Epidermal melanocyte (primary cell): ENCODE data around the gene OVOL3.
"Not testable (repeated sequence)": the region's sequence is repeated elsewhere in the genome, so short reads cannot be mapped to it uniquely, and the experiment has no call there.

Experiments
- DNase-seq: peaks from one replicate; pipeline ENCODE4 v3.0.0; 2011; ENCODE audit warnings: low spot score; ENCODE audit not compliant: insufficient read length

OVOL3 gene

DNA sequence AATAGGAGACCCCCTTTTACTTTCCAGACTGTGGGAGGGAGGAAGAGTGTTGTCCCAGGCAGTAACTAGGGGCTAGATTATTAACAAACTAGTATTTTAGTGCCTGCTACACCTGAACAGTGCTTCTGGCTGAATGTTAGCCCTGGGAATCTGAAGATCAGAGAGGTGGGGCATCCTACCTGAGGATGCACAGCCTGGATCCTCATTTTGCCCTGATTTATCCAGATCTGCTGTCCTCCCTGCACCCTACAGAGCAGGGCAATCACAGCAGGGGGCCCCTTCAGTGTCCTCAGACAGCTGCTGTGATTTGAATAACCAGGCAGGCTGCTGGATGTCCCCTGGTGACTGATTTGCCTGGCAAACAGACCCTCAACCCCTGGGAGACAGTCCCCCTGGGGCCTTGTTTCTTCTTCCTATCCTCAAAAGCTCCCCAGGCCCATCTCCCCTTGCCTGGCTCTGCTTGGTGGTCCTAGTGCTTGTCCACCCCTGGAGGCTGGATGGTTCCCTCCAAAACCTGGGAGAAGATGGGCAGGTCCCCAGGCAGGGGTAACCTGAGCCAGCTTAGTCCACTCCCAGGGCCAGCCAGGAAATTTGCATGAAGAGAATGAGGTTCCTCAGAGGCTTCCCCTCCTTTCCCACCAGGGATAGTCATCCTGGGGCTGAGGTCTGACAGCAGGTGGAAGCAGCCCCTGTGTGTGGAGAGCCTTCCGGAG lies at the start of gene OVOL3:
Gene OVOL3, plus strand, starts transcription at position 657 of the 713 bp plus-strand sequence. CDS start 60 bp downstream, outside the sequence.
- DNase-seq, result no peak

DNA sequence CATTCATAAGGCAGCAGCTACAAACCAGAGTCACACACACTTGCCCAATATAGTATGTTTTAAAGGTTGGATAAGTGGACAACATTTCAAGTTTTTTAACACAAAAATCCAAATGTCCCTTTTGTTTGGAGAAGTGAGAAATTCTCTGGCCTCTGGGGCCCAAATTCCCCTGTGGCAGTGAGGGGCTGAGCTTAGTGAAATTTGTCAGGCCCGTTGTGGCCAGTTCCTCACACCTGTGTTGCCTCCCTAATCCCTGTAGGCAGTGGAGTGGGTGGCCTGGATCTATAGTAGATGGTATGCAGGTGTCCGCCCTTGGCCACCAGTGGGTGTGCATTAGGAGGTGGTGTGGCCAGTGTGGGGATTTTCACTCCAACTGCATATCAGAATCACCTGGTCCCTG lies 49.6 kb upstream of the OVOL3 start:
- no peak for DNase-seq

DNA sequence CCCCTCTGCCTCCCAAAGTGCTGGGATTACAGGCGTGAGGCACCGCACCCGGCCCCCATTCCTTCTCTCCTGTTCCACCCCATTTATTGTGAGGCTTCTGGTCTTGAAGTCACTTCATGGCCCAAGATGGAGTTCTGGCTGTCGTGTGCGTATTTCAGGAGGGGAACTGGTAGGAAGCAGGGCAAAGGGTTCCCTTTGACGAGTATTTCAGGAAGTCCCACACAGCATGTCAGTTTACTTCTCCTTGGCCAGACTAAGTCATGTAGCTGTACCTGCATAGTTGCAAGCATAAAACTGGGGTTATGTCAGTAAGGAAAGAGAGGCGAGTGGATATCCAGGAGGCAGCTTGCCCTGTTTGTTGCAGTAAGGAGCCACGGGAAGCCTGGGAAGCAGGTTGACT lies 46.1 kb upstream of the OVOL3 start:
- no peak for DNase-seq

DNA sequence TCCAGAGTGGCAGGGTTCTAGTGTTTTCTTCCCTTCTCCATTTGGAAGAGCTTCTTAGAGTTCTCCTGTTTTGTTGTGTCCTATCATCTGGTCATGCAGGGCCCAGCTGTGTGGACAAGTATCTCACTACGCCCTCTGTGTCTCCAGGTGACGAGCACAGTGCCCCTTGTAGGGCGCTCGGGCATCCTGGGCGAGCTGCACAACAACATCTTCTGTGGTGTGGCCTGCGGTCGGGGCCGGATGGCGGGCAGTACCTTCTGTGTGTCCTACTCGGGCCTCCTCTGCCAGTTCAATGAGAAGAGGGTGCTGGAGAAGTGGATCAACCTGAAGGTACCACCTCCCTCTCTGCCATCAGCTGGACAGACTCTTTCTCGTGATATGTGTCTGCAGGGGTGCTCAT lies 43.3 kb upstream of the OVOL3 start:
- no peak for DNase-seq

DNA sequence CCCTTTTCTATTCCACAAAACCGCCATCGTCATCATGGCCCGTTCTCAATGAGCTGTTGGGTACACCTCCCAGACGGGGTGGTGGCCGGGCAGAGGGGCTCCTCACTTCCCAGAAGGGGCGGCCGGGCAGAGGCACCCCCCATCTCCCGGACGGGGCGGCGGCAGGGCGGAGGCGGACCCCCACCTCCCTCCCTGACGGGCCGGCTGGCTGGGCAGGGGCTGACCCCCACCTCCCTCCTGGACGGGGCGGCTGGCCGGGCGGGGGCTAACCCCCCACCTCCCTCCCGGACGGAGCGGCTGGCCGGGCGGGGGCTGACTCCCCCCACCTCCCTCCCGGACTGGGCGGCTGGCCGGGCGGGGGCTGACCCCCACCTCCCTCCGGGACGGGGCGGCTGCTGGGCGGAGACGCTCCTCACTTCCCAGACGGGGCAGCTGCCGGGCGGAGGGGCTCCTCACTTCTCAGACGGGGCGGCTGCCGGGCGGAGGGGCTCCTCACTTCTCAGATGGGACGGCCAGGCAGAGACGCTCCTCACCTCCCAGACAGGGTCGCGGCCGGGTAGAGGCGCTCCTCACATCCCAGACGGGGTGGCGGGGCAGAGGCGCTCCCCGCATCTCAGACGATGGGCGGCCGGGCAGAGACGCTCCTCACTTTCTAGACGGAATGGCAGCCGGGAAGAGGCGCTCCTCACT lies 42.0 kb upstream of the OVOL3 start:
- DNase-seq, result not testable (repeated sequence)

DNA sequence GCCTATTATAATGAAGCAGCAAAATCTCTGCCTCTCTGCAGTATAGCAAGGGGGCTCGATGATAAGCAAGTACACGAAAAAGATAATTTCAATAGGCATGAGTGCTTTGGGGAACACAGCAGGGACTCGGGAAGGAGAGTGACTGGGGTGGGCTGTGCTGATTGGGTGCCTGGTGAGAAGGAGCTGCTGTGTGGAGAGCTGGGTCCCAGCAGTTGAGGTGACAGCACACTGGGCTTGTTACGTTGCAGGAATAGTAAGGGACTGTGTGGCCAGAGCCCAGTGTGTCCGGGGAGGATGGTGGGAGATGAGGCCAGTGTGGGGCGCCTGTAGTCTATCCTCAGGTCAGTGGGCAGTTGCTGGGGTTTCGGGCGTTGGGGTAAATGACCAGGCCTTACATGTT lies 38.9 kb upstream of the OVOL3 start:
- DNase-seq, result no peak

DNA sequence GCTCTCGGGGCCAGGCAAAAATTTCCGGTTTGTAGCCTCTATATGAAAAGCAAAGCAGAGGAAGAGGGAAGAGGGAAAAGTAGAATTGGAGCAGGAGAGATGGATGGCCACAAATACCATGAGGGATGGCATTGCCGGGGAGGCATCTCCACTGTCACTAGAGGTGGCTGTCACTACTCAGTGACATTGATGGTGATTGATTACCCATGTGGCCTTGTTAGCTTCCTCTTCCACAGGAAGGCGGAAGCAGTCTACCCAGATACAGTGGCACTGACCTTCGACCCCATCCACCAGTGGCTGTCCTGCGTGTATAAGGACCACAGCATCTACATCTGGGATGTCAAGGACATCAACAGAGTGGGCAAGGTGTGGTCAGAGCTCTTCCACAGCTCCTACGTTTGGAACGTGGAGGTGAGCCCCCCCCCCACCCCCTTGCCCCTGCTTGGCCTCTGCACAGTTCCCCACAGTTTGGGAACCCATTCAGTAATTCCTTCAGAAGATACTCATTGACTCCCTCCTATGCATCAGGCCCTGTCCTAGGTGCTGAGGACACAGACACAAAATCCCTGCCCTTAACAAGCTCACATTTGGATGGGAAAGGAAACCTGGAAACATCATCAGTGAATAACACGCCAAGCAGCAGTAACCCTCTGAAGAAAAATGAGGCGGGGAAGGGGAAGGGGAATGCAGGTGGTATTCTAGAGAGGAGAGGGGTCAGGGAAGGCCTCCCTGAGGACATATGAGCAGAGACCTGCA lies 37.6 kb upstream of the OVOL3 start:
- no peak for DNase-seq

DNA sequence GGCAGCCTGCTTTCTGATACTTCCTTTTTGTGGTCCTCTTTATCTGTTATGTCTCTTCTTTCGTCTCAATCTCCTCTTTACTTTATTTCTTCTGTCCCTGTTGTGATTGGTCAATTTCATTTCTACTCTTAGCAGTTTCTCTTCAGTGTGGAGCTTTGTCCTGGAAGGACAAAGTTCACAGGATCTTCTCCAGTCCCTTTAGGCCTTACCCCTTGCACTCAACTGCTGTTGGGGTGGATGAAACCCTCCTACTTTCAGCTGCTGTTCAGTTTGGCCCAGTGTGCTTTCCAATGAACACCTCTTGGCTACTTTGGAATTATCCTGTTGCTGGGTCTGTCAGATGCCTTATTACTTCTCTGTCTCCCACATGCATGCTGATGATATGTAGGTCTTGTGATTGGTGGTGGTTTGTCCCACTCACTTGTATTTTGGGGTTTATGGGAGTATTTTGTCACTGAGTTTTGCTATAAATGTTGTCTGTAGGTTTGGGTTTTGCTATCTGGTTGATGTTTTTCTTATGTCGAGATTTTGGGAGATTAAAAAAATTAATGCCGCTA lies 31.5 kb upstream of the OVOL3 start:
- DNase-seq, result no peak

DNA sequence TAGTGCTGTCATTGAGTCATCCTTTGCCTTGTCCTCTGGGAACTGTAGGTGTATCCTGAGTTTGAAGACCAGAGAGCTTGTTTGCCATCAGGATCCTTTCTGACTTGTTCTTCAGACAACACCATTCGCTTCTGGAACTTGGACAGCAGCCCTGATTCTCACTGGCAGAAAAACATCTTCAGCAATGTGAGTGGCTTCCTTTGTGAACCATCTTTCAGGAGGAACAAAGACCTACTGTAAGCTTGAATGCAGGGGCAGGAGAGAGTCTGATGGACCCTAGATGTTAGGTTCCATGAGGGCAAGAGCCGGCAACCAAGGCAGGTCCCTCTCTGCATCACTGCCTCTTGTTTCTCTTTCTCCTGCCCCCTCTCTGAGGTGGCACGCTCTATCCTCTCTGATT lies 29.6 kb upstream of the OVOL3 start:
- DNase-seq, result no peak

DNA sequence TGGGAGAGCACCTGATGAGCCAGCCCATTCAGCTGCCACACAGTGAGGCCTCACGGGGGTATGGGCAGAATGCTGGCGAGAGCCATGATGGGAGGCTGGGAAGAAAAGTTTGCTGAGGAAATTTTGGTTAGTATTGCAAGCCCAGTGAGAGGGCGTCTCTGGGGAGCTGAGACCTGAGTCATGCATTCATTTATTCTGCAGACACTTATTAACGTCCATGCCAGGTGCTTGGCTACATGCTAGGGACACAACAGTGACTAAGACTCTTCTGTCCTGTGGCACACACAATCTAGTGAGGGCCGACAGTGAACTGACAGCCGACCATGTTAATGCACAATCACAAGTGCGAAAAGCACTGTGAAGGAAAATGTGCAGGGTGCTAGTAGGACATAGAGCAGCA lies 29.0 kb upstream of the OVOL3 start:
- no peak for DNase-seq

DNA sequence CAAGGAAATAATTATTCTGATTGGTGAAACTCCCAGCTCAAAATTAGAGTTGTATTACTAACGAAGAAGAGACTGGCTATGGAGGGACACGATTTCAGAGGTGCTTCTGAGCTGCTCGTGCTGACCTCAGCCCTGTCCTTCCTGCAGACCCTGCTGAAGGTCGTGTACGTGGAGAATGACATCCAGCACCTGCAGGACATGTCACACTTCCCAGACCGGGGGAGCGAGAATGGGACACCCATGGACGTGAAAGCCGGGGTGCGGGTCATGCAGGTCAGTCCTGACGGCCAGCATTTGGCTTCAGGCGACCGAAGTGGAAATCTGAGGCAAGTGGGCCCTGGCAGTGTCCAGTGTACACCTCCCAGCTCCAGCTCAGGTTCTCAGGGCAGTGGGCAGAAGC lies 28.0 kb upstream of the OVOL3 start:
- no peak for DNase-seq

DNA sequence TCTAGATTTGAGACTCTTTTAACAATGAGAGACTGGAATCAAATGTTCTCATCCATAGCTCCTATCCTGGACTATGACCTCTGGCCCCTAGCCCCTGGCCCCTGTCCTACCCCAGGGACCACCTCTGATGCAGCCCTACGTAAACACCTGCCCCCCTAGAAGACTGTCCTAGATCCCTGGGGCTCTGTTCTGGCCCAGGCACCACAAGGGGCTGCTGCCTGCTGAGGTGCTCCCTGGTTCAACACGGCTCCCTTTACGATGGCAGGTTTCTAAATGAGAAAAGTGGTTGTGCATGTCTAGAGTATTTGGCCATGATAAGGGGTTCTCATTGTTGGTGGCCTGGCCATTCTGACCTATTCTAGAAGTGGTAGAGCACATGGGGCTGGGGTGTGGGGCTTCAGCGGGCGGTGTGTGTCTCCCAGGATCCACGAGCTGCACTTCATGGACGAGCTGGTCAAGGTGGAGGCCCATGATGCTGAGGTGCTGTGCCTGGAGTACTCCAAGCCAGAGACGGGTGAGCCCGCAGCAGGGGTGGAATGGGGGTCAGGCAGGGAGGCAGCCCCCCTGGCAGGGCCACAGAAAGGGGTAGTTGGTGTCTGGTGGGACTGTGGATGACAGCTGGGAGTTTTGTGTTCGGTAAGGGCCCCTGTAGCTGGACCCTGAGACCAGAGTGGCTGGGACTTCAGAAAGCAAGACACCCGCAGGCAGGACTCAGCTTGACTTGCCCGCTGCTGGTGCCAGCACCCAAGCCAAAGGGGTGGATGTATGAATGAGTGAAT lies 26.5 kb upstream of the OVOL3 start:
- no peak for DNase-seq

DNA sequence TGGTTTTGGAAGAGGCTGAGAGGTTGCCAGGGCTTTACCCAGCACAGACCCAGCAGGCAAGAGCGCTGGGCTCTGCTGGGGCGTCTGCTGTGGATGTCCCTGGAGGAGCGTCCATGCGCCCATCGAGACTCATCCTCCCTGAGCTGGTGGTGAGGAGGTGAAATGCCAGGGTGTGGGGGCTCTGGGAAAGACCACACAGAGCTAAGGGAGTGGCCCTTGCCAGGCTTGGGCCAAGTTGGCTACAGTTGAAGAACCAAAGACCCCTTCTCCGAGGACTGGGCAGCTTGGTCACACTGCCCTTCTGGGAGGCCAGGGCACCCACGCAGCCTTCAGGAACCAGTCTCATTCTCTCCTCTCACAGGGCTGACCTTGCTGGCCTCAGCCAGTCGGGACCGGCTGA lies 24.6 kb upstream of the OVOL3 start:
- no peak for DNase-seq

DNA sequence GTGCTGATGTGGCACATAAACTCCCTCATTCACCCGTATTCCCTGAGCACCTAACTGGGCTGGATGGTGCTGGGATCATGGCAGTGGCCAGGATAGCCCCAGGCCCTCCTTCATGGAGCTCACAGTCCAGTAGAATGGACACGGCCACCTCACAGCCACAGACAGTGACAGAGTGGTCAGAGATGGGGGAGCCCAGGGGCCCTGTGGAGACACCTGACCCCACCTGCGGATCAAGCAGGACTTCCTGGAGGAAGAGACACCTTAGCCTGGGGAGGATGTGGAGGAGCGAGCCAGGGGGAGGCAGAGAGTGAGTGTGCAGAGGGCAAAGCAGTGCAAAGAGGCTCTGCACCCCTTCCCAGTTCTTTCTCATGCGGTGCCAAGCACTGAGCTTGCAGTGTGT lies 21.1 kb upstream of the OVOL3 start:
- no peak for DNase-seq

DNA sequence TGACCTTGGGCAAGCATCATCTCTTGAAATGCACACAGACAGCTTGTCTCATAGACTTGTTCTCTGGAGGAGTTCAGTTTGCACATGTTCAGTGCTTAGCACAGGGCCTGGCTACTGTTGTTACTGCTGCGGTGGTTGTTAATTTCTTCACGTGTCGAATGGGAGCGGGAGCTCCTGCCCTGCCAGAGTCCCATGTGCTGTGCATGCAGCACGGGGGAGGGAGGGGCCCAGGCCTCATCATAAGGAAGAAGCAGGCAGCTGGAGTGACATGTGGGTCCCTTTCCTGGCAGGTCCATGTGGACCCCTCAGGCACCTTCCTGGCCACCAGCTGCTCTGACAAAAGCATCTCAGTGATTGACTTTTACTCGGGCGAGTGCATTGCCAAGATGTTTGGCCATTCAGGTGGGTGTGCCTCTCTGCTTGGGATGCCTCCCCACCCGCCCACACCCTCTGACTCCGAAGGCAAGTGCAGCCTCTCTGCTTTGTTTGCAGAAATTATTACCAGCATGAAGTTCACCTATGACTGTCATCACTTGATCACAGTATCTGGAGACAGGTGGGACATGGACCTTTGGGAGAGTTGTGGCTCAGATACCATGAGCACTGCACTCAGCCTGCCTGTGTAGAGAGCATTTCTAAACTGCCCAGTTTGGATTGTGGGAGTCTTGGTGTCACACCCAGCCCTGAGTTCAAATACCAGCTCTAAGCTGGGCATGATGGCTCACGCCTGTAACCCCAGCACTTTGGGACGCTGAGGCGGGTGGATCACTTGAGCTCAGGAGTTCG lies 19.8 kb upstream of the OVOL3 start:
- no peak for DNase-seq

DNA sequence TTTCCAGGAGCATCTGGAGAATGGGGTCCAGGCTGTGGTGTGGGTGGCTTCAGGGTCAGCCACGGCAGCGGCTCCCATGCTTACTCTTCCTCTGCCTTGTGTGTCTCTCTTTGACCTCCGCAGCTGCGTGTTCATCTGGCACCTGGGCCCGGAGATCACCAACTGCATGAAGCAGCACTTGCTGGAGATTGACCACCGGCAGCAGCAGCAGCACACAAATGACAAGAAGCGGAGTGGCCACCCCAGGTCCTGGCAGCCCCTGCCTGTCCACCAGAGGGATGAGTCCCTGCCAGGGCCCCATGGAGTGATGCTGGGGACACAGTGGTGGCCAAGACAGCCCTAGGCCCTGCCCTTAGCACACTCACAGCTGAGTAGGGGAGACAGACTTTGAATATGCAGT lies 18.4 kb upstream of the OVOL3 start:
- DNase-seq, result no peak

DNA sequence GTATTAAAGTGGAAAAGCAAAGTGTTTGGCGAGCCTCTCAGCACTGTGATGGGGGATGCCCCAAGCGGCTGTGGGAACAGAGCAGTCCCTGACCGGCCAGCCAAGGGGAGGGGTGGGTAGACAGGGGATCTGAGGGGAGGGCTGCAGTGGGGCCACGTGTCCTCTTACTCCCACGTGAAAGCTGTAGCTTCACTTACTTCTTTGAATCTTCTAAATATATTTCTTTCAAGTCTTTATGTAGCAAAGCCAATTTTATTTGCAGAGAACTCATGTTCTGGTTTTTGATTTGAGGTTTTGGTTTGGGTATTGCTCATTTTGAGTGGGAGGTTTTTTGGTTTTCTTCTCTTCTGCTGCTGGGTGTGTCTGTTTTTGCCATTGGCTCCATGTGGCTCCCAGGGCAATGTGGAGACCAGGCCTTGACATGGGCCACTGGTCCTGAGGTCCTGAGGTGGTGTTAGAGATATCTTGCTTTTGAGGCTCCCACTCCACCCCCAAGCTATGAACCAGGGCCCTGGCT lies 17.7 kb upstream of the OVOL3 start:
- DNase-seq, result no peak

DNA sequence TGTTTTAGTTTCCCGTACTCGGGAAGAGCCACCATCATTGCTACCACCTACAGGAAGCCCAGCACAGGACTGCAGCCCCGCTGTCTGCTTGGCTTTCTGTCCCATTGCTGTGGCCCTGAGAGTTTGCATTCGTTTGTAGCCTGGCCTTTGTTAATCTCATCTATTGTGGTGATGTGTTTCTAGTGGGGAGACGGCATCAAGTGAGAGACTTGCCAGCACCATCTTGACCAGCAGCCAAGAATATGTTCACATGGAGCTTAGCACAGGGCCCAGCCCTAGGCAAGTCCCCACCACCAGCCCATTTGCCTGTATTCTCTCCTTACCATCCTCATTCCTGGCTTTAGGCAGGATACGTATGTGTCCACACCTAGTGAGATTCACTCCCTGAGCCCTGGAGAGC lies 17.3 kb upstream of the OVOL3 start:
- no peak for DNase-seq

DNA sequence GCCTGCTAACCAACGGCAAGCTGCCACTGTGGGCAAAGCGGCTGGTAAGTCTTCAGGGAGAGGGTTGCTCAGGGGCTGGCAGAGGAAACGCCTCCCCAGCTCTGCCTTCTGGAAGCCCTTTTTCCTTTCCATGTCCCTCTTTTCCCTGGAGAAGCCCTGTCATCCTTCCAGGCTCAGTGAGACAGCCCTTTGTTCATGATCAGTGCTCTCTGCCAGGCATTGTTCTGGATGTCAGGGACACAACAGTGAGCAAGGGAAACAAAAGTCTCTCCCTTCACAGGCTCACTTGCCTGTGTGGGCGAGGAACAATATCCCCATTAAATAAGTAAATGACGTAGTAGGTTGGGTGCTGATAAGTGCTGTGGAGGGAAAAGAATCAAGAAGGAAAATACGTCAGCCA lies 13.9 kb upstream of the OVOL3 start:
- no peak for DNase-seq

DNA sequence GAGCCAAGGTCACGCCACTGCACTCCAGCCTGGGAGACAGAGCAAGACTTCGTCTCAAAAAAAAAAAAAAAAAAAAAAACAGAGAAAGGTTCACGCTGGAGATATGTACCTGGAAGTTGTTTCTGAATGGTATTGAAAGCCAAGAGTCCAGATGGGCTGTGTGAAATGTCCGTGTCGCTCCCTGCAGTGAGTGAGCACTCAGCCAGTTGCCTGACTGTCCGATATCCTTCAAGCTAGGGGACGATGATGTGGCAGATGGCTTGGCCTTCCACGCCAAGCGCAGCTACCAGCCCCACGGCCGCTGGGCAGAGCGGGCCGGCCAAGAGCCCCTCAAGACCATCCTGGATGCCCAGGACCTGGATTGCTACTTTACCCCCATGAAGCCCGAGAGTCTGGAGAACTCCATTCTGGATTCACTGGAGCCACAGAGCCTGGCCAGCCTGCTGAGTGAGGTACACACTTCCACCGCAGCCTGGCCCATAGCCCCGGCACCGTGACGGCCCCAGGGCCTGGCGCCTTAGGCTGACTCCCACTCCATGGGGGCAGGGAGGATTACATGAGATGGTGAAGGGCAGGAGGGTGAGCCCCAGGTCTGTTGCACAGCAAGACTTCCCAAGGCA lies 11.7 kb upstream of the OVOL3 start:
- no peak for DNase-seq
